GM12801 (cell line): ENCODE results near the gene MAP2.

Experiments used
- TF ChIP-seq, protein P1 (sequence below): IDR thresholded peaks from one replicate; pipeline ENCODE4 v1.5.1; 2011; ENCODE audit warnings: control low read depth; ENCODE audit not compliant: insufficient read length; ENCODE audit errors: extremely low read depth

MAP2 gene

DNA sequence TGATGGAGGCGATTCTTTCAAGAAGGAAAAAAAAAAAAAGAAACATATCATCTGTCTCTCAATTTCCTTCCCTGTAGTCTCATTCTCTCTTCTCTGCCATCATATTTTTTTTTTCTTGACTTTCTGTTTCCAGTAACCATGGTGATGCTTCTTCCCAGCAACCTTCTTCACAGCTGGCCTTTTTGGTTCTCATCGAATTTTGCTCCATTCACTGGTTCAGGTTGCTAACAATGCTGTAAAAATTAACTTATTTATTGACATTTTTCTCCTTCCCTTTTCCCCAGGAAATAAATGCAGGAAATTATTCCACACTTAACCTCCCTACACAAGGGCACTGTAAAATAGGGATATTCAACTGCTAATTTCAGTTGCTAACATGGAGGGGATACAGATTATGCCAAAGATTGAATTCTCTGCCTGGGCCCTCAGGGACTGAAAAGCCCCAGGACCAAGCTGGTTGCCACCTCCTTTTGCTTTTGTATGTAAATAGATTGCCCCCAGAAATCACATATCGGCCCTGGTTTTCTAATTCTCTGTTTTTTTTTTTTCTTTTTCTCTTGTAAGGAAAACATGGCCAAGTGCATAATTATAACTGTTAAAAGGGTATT lies 154.7 kb downstream of the MAP2 start:
- TF ChIP-seq, protein P1, sequence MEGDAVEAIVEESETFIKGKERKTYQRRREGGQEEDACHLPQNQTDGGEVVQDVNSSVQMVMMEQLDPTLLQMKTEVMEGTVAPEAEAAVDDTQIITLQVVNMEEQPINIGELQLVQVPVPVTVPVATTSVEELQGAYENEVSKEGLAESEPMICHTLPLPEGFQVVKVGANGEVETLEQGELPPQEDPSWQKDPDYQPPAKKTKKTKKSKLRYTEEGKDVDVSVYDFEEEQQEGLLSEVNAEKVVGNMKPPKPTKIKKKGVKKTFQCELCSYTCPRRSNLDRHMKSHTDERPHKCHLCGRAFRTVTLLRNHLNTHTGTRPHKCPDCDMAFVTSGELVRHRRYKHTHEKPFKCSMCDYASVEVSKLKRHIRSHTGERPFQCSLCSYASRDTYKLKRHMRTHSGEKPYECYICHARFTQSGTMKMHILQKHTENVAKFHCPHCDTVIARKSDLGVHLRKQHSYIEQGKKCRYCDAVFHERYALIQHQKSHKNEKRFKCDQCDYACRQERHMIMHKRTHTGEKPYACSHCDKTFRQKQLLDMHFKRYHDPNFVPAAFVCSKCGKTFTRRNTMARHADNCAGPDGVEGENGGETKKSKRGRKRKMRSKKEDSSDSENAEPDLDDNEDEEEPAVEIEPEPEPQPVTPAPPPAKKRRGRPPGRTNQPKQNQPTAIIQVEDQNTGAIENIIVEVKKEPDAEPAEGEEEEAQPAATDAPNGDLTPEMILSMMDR, result no peak

DNA sequence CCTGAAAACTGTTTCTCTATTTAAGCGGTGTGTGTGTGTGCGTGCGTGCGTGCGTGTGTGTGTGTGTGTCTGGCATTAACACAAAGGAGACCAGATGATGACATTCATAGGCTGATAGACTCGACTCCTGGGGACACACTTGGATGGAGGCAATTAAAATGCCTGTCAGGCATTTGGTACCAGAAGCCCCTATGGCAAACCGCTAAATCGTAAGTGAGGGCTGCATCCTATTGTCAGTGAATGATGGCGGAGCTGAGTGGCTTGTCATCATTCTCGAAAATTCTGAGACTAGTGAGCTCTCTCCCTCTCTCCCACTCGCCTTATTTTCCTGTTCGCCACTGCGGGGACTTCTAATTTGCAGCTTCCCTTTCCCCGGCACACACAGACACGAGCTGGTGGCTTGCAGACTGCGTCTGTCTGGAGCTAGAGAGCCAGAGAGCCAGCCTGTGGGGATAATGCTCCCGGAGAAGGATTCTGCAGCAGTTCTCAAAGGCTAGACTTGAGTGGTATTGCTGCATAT lies 155.4 kb downstream of the MAP2 start:
- TF ChIP-seq, protein P1, result no peak

DNA sequence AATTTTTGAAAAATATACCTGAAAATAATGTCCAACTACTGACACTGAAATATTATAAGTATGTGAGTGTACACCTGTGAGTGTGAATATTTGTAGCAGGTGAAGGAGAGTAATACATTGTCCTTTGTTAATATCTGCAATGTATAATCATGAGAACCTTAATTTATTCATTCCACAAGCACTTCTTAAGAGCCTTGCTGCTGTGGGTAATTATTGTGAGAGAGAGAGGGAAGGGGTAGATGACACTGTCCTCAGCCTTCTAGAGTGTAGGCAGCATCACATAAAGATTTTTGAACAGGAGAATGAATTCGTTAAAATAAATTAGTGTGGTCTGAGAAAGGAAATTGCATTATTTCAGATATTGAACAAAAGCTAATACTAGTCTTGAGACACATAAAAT lies 157.2 kb downstream of the MAP2 start:
- TF ChIP-seq, protein P1, result no peak

DNA sequence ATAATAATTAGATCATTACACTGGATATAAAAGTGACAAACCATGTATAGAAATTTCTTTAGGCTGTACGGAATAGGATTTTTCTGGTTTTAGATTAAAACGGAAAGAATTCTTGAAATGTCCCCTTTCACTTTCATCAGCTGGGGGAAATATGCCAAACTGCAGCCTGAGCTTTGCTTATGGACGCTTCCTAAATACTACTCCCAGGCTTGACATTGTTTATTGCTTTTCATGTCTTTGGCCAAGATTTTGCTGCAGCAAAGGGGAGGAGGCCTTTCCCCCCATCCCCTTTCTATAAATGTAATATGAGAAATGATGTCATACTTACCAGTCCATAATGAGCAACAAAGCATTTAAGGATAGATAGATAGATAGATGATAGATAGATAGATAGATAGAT lies 158.4 kb downstream of the MAP2 start:
- TF ChIP-seq, protein P1, result no peak

DNA sequence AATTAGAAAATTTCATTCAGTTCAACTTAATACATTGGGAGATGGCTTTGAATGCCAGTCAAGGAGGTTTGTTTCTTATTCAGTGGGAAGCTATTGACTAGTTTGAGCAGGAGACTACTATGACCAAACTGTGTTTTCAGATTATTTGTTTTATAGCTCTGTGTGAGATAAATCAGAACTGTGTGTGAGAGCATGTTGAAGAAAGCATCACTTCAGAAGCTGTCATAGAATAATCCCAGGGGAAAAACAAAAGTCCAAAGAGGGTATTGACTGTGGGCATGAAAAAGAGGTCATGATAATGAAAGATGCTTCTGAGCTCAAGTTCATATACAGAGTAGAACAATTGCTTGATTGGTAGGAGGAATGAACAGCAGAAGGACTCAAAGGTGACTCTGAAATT lies 160.6 kb downstream of the MAP2 start:
- TF ChIP-seq, protein P1, result no peak

DNA sequence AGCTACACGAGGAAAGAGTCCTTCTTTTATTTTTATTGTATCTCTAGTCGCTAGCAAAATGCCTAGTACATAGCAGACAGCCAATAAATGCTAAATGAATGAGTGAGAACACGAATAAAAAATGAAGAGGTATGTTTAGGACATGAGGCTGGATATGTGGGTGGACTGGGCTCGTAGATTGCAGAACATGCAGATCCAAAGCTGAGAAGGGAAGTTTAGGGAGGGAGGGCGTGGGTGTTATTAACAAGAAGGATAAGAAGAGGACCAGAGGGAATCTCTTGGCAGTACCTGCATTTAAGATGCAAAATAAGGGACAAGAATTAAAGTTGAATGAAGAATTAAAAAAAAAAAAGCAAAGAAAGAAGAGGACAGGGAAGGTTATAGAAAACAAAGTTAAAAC lies 161.1 kb downstream of the MAP2 start:
- TF ChIP-seq, protein P1, result no peak

DNA sequence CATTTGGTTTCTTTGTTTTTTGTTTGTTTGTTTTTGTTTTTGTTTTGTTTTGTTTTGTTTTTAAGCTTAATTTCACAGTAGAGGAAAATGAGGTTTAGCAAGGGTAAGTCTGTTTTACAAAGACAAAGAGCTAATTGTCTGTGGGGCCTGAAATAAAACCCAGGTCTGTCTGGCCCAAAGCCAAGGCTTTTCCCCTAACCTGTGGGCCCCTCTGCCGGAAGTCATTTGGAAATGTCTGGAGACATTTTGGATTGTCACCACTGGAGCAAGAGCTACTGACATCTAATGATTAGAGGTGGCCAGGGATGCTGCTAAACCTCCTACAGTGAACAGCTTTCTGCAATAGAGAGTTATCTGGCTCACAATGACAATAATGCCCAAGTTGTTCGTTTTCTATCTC lies 167.2 kb downstream of the MAP2 start:
- TF ChIP-seq, protein P1, result no peak

DNA sequence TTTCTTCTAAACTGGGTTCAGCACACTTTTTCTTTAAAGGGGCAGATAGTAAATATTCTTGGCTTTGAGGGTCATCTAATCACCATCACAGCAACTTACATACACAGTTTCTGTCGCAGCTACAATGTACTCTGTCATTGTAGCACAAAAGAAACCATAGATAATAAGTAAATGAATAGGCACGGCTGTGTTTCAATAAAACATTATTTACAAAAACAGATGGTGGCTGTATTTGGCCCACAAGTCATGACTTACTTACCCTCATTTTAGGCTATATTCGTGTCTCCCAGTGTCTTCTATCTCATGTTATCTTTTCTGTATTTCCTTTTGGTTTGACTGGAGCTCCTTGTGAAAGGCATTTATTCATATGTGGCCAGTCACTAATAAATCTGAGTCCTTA lies 168.3 kb downstream of the MAP2 start:
- TF ChIP-seq, protein P1, result no peak
